ENCODE measurements around the gene LARP4B.

GRCh38 chr10:776772-777171, 154.7 kb downstream of the LARP4B start:
- TF ChIP-seq CTCF (IDR thresholded peaks at IDR 0.05) (no peak), POLR2AphosphoS5 (IDR thresholded peaks at IDR 0.05) (no peak)

Data from stomach (tissue), 4 donors.